B cell (primary cell): Measurements from ENCODE around the gene CASR. TPM values are rescaled to one million over a fixed set of nuclear protein-coding genes. Genes with fewer than 3 reads are reported as not detected.

ENCODE experiments used
- ATAC-seq: fragments of 200-7000 bp; cut with Tn5 transposase; one replicate; pipeline ENCODE4 v1.10.0; 2021; ENCODE audit warnings: low read depth, mild to moderate bottlenecking, moderate number of reproducible peaks, moderate library complexity
- CTCF ChIA-PET: fragments of 350-600 bp; sonication (Branson Sonifier 250); formaldehyde crosslinking; loops from one replicate; lab custom pipeline; 2021; ENCODE audit warnings: antibody characterized with exemption, inconsistent platforms; lab: Charles Lee
- POLR2A ChIA-PET: fragments of 350-600 bp; sonication (Branson Sonifier 250); formaldehyde crosslinking; loops from one replicate; lab custom pipeline; 2021; ENCODE audit warnings: antibody characterized with exemption; lab: Charles Lee
- DNase-seq: peaks from one replicate; pipeline ENCODE4 v3.0.0; 2013
- H2AFZ ChIP-seq: 2 replicates; pipeline ENCODE4 v1.6.1; 2012; ENCODE audit warnings: mild to moderate bottlenecking, low read depth, low read length; ENCODE audit not compliant: insufficient read depth, poor library complexity, severe bottlenecking
- H3K27ac ChIP-seq, 2 donors: 1 replicate in 1 of 2; 2 replicates in 1 of 2; pipeline ENCODE4 v1.5.1; 2012 to 2013; ENCODE audit warnings: low read length in 2 of 2, mild to moderate bottlenecking in 2 of 2, moderate library complexity in 1 of 2
- H3K27me3 ChIP-seq, 4 experiments: fragments of 200-600 bp in 1 of 4; sonication (generic) in 1 of 4; replicated peaks in 1 of 4; 1 replicate in 2 of 4; 2 replicates in 2 of 4; pipeline versions ENCODE4 v1.6.1 to v1.7.0; 2013 to 2016; ENCODE audit warnings: low read length in 3 of 4, mild to moderate bottlenecking in 2 of 4, mixed read lengths in 1 of 4, moderate library complexity in 1 of 4; ENCODE audit not compliant: insufficient read depth in 4 of 4, control insufficient read depth in 3 of 4; ENCODE audit errors: control extremely low read depth in 1 of 4
- H3K36me3 ChIP-seq, 2 experiments: replicated peaks in 1 of 2; 1 replicate in 1 of 2; 2 replicates in 1 of 2; pipeline versions ENCODE4 v1.6.1 to v1.7.1; 2013; ENCODE audit warnings: low read length in 1 of 2; ENCODE audit not compliant: insufficient read depth in 2 of 2, control insufficient read depth in 1 of 2; ENCODE audit errors: control extremely low read depth in 1 of 2, extremely low read depth in 1 of 2
- H3K4me1 ChIP-seq, 2 donors: fragments of 200-600 bp in 1 of 2; sonication (generic) in 1 of 2; 1 replicate in 1 of 2; 2 replicates in 1 of 2; pipeline versions ENCODE4 v1.5.1 to v1.6.1; 2013 to 2017; ENCODE audit warnings: low read length in 2 of 2; ENCODE audit not compliant: control insufficient read depth in 2 of 2, insufficient read depth in 2 of 2
- H3K4me2 ChIP-seq: replicated peaks from 2 replicates; pipeline ENCODE3; 2012; ENCODE audit warnings: mild to moderate bottlenecking, low read depth, low read length; ENCODE audit not compliant: poor library complexity, severe bottlenecking
- H3K4me3 ChIP-seq, 5 experiments: fragments of 200-600 bp in 1 of 5; sonication (generic) in 1 of 5; 1 replicate in 3 of 5; 2 replicates in 2 of 5; pipeline versions ENCODE4 v1.5.1 to v1.7.0; 2011 to 2016; ENCODE audit warnings: low read length in 4 of 5, mild to moderate bottlenecking in 4 of 5, low read depth in 2 of 5, control low read depth in 1 of 5, moderate library complexity in 1 of 5; ENCODE audit not compliant: insufficient read depth in 1 of 5; ENCODE audit errors: control extremely low read depth in 1 of 5, extremely low read depth in 1 of 5
- H3K79me2 ChIP-seq: fragments of 200-600 bp; sonication (generic); one replicate; pipeline ENCODE4 v1.6.0; 2016; ENCODE audit warnings: low read length; ENCODE audit not compliant: control insufficient read depth, insufficient read depth
- H3K9ac ChIP-seq: fragments of 200-600 bp; sonication (generic); 2 replicates; pipeline ENCODE4 v1.6.1; 2017; ENCODE audit warnings: mild to moderate bottlenecking, low read length, moderate library complexity
- H3K9me3 ChIP-seq, 3 donors: one replicate each; pipeline versions ENCODE4 v1.6.1 to v1.7.1; 2013; ENCODE audit warnings: low read length in 2 of 3; ENCODE audit not compliant: control insufficient read depth in 2 of 3, insufficient read depth in 1 of 3; ENCODE audit errors: control extremely low read depth in 1 of 3
- H4K20me1 ChIP-seq: 2 replicates; pipeline ENCODE4 v1.6.0; 2012; ENCODE audit warnings: mild to moderate bottlenecking, low read length; ENCODE audit not compliant: insufficient read depth, control insufficient read depth, poor library complexity, severe bottlenecking
- H3K27ac Mint-ChIP-seq: one replicate; pipeline ENCODE4 v1.8.0; 2021; ENCODE audit warnings: mixed read lengths
- H3K27me3 Mint-ChIP-seq: one replicate; pipeline ENCODE4 v1.8.0; 2021; ENCODE audit warnings: mixed read lengths
- H3K4me1 Mint-ChIP-seq: one replicate; pipeline ENCODE4 v1.8.0; 2021; ENCODE audit warnings: mixed read lengths
- H3K4me3 Mint-ChIP-seq: one replicate; pipeline ENCODE4 v1.8.0; 2021; ENCODE audit warnings: mixed read lengths
- H3K9me3 Mint-ChIP-seq: one replicate; pipeline ENCODE4 v1.8.0; 2022; ENCODE audit warnings: mixed read lengths; ENCODE audit not compliant: insufficient read depth
- CTCF ChIP-seq: fragments of 200-600 bp; IDR thresholded peaks from one replicate; pipeline ENCODE4 v1.8.0; 2022; ENCODE audit warnings: antibody characterized with exemption, mild to moderate bottlenecking
- EZH2 ChIP-seq: IDR thresholded peaks from 2 replicates; pipeline ENCODE4 v1.6.1; 2012; ENCODE audit warnings: borderline replicate concordance, low read depth, mild to moderate bottlenecking, moderate library complexity, low read length; ENCODE audit not compliant: insufficient read depth, poor library complexity, severe bottlenecking
- WGBS: methylation state at CpG from one replicate; pipeline ENCODE4 v1.1.5; 2013; ENCODE audit warnings: missing lambda C conversion rate; ENCODE audit not compliant: insufficient coverage; 5-methylcytosine and 5-hydroxymethylcytosine counted together
- intact Hi-C: fragments of 100-400 bp; cut with micrococcal nuclease; formaldehyde crosslinking; loops from one replicate; pipeline ENCODE4 v1.10.0; 2022
- polyA plus RNA-seq: library from polyadenylated mRNA; depleted of rRNA; stranded (reverse); fragments of >200 nt; gene quantifications from 2 replicates; pipeline ENCODE4 v1.2.3, GENCODE V29; 2012
- total RNA-seq, 2 donors: library from RNA; stranded (reverse); fragments of 120-200 nt in 1 of 2; gene quantifications; 1 replicate in 1 of 2; 2 replicates in 1 of 2; pipeline versions ENCODE4 v1.2.3 to v1.2.4, GENCODE V29; 2013 to 2022

The CASR gene
- total and polyA plus RNA-seq, 2 donors (not counting 1 experiment from before 2014, with no cell fraction given) = not detected

- H3K9me3 Mint-ChIP-seq = no peaks in the 10 kb centered on the region
- WGBS = no CpG with 5 or more reads among the region's 7 CpGs
- POLR2A ChIA-PET = no interaction called here
- H3K27me3 Mint-ChIP-seq = no peaks in the 10 kb centered on the region
- peak overlapping the region; percentile 59 for H3K9ac ChIP-seq
- TF ChIP-seq CTCF (peak; percentile 73), EZH2 (no peak)
- H3K9me3 ChIP-seq = no peaks in the 10 kb centered on the region
- no peaks in the 10 kb centered on the region for H3K36me3 ChIP-seq
- H3K27ac Mint-ChIP-seq = peak overlapping the region; percentile 12
- H3K27me3 ChIP-seq = no peaks in the 10 kb centered on the region
- intact Hi-C loops = loop anchor here (2.0 kb wide), 1 partner anchor 15 kb away; no protein-coding TSS in a partner anchor
- DNase-seq (peak; percentile 49), ATAC-seq (no peak)
- H3K79me2 ChIP-seq = no peaks in the 10 kb centered on the region
- peak overlapping the region in 4 of 5 experiments; percentile 10 to 71 (median 48) for H3K4me3 ChIP-seq
- peaks cover 29% of the 10 kb centered on the region for H3K4me1 Mint-ChIP-seq
- peak overlapping the region; percentile 68 for H3K4me2 ChIP-seq
- peak overlapping the region; percentile 59 for H2AFZ ChIP-seq
- H3K4me1 ChIP-seq = peaks cover 24 to 27% of the 10 kb centered on the region in 2 donors
- no peak overlapping the region for H3K27ac ChIP-seq
- H4K20me1 ChIP-seq = no peaks in the 10 kb centered on the region
- peak overlapping the region; percentile 84 for H3K4me3 Mint-ChIP-seq
- CTCF ChIA-PET = interaction anchor here (1.0 kb wide), 1 partner anchor 13 kb away, joined by 4 read pairs; no protein-coding TSS in a partner anchor
Observed at GRCh38 chr3:122245513-122246174, 62.2 kb downstream of the CASR start.

- POLR2A ChIA-PET = interaction anchor here (0.5 kb wide), 1 partner anchor 94 kb away, joined by 6 read pairs; no protein-coding TSS in a partner anchor
- DNase-seq (no peak), ATAC-seq (no peak)
- Mint-ChIP-seq H3K27me3 (no peaks in the 10 kb centered on the region), H3K4me1 (peaks cover 29% of the 10 kb centered on the region), H3K9me3 (no peaks in the 10 kb centered on the region), H3K4me3 (peak overlapping the region; percentile 84), H3K27ac (peak overlapping the region; percentile 12)
- CTCF ChIA-PET = interaction anchor here (0.6 to 1.0 kb wide), 3 partner anchors 9 to 13 kb away, joined by 3 to 4 read pairs (median 3); no protein-coding TSS in a partner anchor
- peak overlapping the region; percentile 68 for H3K4me2 ChIP-seq
- H3K27ac ChIP-seq = no peak overlapping the region
- no peaks in the 10 kb centered on the region for H4K20me1 ChIP-seq
- H3K79me2 ChIP-seq = no peaks in the 10 kb centered on the region
- H3K4me1 ChIP-seq = peaks cover 25 to 27% of the 10 kb centered on the region in 2 donors
- no peak for TF ChIP-seq CTCF
- no peak for TF ChIP-seq EZH2
- peak overlapping the region; percentile 59 for H3K9ac ChIP-seq
- intact Hi-C loops = loop anchor here (2.0 kb wide), 1 partner anchor 15 kb away; no protein-coding TSS in a partner anchor
- H2AFZ ChIP-seq = peak overlapping the region; percentile 59
- whole genome bisulfite sequencing = 0% methylated on average over 1 of the region's 4 CpGs
- no peaks in the 10 kb centered on the region for H3K9me3 ChIP-seq
- peak overlapping the region; percentile 10 to 71 (median 40) for H3K4me3 ChIP-seq
- no peaks in the 10 kb centered on the region for H3K36me3 ChIP-seq
- H3K27me3 ChIP-seq = no peaks in the 10 kb centered on the region
Observed at GRCh38 chr3:122246199-122246598, 62.7 kb downstream of the CASR start.
